ENCODE results near the gene BAHCC1.

DNA sequence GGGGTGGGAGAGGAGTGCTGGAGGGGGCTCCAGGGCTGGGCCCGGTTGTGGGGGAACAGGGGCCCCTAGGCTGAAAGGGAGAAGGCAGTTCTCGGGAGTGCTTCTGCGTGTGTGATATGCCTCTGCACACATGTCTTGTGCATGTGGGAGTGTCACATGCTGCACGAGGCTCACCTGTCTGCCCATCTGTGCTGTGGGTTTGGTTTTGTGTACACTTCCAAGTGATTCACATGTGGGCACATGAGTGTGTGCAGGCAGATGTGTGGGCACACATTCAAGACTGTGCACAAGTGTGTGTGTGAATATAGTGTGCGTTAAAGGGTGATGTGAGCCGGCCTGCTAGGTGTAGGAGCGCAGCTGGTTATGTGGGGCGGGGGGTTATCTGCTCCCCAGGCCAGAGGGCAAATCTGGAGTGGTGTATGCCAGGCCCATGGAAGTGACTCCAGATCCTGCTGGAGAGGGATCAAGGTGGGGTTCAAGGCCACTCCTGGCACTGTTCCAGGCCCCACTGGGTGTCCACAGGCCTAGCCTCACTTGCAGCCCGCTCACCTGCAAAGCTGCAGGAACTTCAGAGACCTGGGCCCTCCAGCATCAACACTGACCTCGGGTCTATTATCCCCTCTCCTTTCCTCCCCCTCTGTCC, 3.8 kb upstream of the BAHCC1 start:
- TF ChIP-seq POLR2AphosphoS5 (IDR thresholded peaks at IDR 0.05) (no peak), POLR2A (IDR thresholded peaks at IDR 0.05) (no peak)
- TF ChIP-seq, protein P1, sequence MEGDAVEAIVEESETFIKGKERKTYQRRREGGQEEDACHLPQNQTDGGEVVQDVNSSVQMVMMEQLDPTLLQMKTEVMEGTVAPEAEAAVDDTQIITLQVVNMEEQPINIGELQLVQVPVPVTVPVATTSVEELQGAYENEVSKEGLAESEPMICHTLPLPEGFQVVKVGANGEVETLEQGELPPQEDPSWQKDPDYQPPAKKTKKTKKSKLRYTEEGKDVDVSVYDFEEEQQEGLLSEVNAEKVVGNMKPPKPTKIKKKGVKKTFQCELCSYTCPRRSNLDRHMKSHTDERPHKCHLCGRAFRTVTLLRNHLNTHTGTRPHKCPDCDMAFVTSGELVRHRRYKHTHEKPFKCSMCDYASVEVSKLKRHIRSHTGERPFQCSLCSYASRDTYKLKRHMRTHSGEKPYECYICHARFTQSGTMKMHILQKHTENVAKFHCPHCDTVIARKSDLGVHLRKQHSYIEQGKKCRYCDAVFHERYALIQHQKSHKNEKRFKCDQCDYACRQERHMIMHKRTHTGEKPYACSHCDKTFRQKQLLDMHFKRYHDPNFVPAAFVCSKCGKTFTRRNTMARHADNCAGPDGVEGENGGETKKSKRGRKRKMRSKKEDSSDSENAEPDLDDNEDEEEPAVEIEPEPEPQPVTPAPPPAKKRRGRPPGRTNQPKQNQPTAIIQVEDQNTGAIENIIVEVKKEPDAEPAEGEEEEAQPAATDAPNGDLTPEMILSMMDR (IDR thresholded peaks at IDR 0.05) = no peak
